ENCODE measurements around the gene XPNPEP1.

The XPNPEP1 gene

GRCh38 chr10:109866995-109867635 lies 56.2 kb downstream of the XPNPEP1 start:
- TF ChIP-seq EZH2phosphoT487 (IDR thresholded peaks at IDR 0.05; ENCODE audit: low read depth): no peak
- TF ChIP-seq CTCF (IDR thresholded peaks at IDR 0.05; ENCODE audit: low read depth, low read length): no peak
- H3K4me3 ChIP-seq (ENCODE audit: low read length): no peak overlapping the region
- H3K9me3 ChIP-seq (ENCODE audit: insufficient read depth, low read length): no peaks in the 10 kb centered on the region
- no peaks in the 10 kb centered on the region for H3K79me2 ChIP-seq (ENCODE audit: low read length)
- H3K9ac ChIP-seq (ENCODE audit: low read length): no peak overlapping the region
- no peak overlapping the region for H2AFZ ChIP-seq (ENCODE audit: low read depth, low read length)
- H4K20me1 ChIP-seq (ENCODE audit: insufficient read depth, low read length): no peaks in the 10 kb centered on the region
- peaks cover 33% of the 10 kb centered on the region for H3K36me3 ChIP-seq (replicated peaks; ENCODE audit: low read depth, low read length)
- no peak overlapping the region for H3K27ac ChIP-seq (ENCODE audit: low read length)
- no peaks in the 10 kb centered on the region for H3K27me3 ChIP-seq (ENCODE audit: low read depth, low read length)
- no peaks in the 10 kb centered on the region for H3K4me1 ChIP-seq (ENCODE audit: low read length)
- H3K4me2 ChIP-seq (ENCODE audit: low read length): no peak overlapping the region

GRCh38 chr10:109866168-109866994 lies 56.9 kb downstream of the XPNPEP1 start:
- TF ChIP-seq CTCF (IDR thresholded peaks at IDR 0.05; ENCODE audit: low read depth, low read length): peak; percentile 26
- no peak for TF ChIP-seq EZH2phosphoT487 (IDR thresholded peaks at IDR 0.05; ENCODE audit: low read depth)
- H4K20me1 ChIP-seq (ENCODE audit: insufficient read depth, low read length): no peaks in the 10 kb centered on the region
- H3K36me3 ChIP-seq (replicated peaks; ENCODE audit: low read depth, low read length): peaks cover 34% of the 10 kb centered on the region
- H3K4me2 ChIP-seq (ENCODE audit: low read length): no peak overlapping the region
- no peaks in the 10 kb centered on the region for H3K4me1 ChIP-seq (ENCODE audit: low read length)
- no peak overlapping the region for H3K4me3 ChIP-seq (ENCODE audit: low read length)
- no peaks in the 10 kb centered on the region for H3K9me3 ChIP-seq (ENCODE audit: insufficient read depth, low read length)
- no peak overlapping the region for H2AFZ ChIP-seq (ENCODE audit: low read depth, low read length)
- no peaks in the 10 kb centered on the region for H3K79me2 ChIP-seq (ENCODE audit: low read length)
- H3K27ac ChIP-seq (ENCODE audit: low read length): no peak overlapping the region
- no peak overlapping the region for H3K9ac ChIP-seq (ENCODE audit: low read length)
- no peaks in the 10 kb centered on the region for H3K27me3 ChIP-seq (ENCODE audit: low read depth, low read length)

- H3K9me3 ChIP-seq (ENCODE audit: insufficient read depth, low read length): no peaks in the 10 kb centered on the region
- peaks cover 5% of the 10 kb centered on the region; the same call in 1 of the 2 replicates for H3K4me1 ChIP-seq (ENCODE audit: low read length)
- TF ChIP-seq EZH2phosphoT487 (IDR thresholded peaks at IDR 0.05; ENCODE audit: low read depth): no peak
- no peak for TF ChIP-seq CTCF (IDR thresholded peaks at IDR 0.05; ENCODE audit: low read depth, low read length)
- no peak overlapping the region for H3K4me2 ChIP-seq (ENCODE audit: low read length)
- peaks cover 30% of the 10 kb centered on the region for H3K36me3 ChIP-seq (replicated peaks; ENCODE audit: low read depth, low read length)
- H3K79me2 ChIP-seq (ENCODE audit: low read length): no peaks in the 10 kb centered on the region
- no peaks in the 10 kb centered on the region for H4K20me1 ChIP-seq (ENCODE audit: insufficient read depth, low read length)
- H3K27me3 ChIP-seq (ENCODE audit: low read depth, low read length): no peaks in the 10 kb centered on the region
- H3K27ac ChIP-seq (ENCODE audit: low read length): no peak overlapping the region
- no peak overlapping the region for H3K9ac ChIP-seq (ENCODE audit: low read length)
- no peak overlapping the region for H2AFZ ChIP-seq (ENCODE audit: low read depth, low read length)
- H3K4me3 ChIP-seq (ENCODE audit: low read length): no peak overlapping the region
These were observed 59.5 kb downstream of the XPNPEP1 start for GRCh38 chr10:109863775-109864174.

- TF ChIP-seq EZH2phosphoT487 (IDR thresholded peaks at IDR 0.05; ENCODE audit: low read depth) (no peak), CTCF (IDR thresholded peaks at IDR 0.05; ENCODE audit: low read depth, low read length) (no peak)
- Histone ChIP-seq H4K20me1 (ENCODE audit: insufficient read depth, low read length) (no peaks in the 10 kb centered on the region), H3K36me3 (replicated peaks; ENCODE audit: low read depth, low read length) (peaks cover 30% of the 10 kb centered on the region), H3K4me1 (ENCODE audit: low read length) (peaks cover 5% of the 10 kb centered on the region; the same call in 1 of the 2 replicates), H3K9me3 (ENCODE audit: insufficient read depth, low read length) (no peaks in the 10 kb centered on the region), H3K27ac (ENCODE audit: low read length) (no peak overlapping the region), H2AFZ (ENCODE audit: low read depth, low read length) (no peak overlapping the region), H3K27me3 (ENCODE audit: low read depth, low read length) (no peaks in the 10 kb centered on the region), H3K79me2 (ENCODE audit: low read length) (no peaks in the 10 kb centered on the region), H3K9ac (ENCODE audit: low read length) (no peak overlapping the region), H3K4me3 (ENCODE audit: low read length) (no peak overlapping the region), H3K4me2 (ENCODE audit: low read length) (no peak overlapping the region)
These were observed 60.6 kb downstream of the XPNPEP1 start for GRCh38 chr10:109862738-109863137.
